Measurements from ENCODE around the gene INPP5D.

INPP5D gene

DNA sequence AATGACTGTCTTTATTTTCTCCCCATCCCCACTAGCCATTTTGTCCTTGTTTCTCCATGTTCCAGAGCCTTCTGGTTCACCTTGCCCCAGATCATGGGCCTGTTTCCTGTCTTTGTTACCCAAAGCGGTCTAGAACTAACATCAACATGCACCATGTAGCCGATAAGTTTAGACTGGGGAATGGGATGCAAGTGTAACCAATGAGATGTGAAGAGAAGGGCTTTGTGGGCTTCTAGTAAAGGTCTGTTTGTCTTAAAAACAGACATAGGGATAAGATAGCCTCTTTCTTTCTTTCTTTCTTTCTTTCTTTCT, 25.7 kb downstream of the INPP5D start:
- no peak overlapping the region for H3K4me3 ChIP-seq (replicated peaks; ENCODE audit: low read depth, low read length)
- DNase-seq (ENCODE audit: extremely low read depth, low read depth) = no peak
- TF ChIP-seq, protein P1, sequence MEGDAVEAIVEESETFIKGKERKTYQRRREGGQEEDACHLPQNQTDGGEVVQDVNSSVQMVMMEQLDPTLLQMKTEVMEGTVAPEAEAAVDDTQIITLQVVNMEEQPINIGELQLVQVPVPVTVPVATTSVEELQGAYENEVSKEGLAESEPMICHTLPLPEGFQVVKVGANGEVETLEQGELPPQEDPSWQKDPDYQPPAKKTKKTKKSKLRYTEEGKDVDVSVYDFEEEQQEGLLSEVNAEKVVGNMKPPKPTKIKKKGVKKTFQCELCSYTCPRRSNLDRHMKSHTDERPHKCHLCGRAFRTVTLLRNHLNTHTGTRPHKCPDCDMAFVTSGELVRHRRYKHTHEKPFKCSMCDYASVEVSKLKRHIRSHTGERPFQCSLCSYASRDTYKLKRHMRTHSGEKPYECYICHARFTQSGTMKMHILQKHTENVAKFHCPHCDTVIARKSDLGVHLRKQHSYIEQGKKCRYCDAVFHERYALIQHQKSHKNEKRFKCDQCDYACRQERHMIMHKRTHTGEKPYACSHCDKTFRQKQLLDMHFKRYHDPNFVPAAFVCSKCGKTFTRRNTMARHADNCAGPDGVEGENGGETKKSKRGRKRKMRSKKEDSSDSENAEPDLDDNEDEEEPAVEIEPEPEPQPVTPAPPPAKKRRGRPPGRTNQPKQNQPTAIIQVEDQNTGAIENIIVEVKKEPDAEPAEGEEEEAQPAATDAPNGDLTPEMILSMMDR (IDR thresholded peaks at IDR 0.05; ENCODE audit: low read depth, low read length, missing control alignments) = no peak

DNA sequence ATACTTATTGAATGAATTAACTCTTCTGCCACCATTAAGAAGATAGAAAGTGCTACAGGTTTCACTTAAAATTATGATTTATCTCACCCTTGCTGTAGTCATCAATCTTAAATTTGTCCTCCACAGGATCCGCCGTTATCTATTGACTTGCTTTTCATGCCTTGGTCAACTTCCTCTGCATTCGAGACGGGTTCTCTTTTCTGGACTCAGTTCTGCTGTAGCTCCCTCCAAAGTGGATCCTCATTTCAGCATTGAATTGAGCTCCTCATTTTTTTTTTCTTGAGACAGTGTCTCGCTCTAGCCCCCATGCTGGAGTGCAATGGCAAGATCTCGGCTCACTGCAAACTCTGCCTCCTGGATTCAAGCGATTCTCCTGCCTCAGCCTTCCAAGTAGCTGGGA, 27.6 kb downstream of the INPP5D start:
- TF ChIP-seq, protein P1 (IDR thresholded peaks at IDR 0.05; ENCODE audit: low read depth, low read length, missing control alignments) = no peak
- DNase-seq (ENCODE audit: extremely low read depth, low read depth) = no peak

DNA sequence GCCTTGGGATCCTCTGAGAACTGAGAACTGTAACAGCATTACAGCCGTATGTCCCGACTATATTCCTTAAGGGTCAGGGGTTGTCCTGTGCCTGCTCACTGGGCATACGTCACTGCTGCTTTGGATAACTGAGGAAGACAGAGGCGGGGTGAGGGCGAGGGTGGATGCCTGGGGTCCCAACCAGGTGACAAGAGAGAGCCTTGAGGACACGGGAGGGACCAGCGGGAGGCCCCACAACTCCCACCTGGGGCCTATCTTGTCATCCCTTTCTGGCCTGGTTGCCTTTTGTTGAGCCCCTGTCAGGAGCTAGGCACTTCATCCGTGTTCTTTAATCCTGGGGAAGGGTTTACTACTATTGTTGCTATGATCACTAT, 28.8 kb downstream of the INPP5D start:
- H3K4me3 ChIP-seq (replicated peaks; ENCODE audit: low read depth, low read length) = no peak overlapping the region
- TF ChIP-seq, protein P1 (IDR thresholded peaks at IDR 0.05; ENCODE audit: low read depth, low read length, missing control alignments) = no peak
- no peak for DNase-seq (ENCODE audit: extremely low read depth, low read depth)

More for the DNA sequence above, 27.6 kb downstream of the INPP5D start:
- H3K4me3 ChIP-seq (replicated peaks; ENCODE audit: low read depth, low read length) = no peak overlapping the region

DNA sequence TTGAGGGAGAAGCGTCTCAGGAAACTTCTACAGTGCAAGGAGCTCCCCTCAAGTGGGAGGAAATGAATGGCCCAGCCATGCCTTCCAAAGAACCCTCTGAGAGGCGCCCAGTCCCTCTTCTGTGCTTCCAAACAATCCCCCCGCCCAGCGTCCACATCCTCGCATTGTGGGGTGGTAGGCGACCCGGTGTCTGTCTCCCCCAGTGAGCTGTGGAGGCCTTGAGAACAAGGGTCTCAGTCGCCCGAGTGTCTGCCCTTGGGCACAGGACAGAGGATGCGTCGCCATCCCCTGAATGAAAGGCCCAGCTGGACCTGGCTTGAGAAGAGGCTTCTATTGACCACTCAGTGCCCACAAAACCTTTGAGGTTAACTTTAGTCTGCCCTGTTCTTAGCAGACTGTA, 29.7 kb downstream of the INPP5D start:
- TF ChIP-seq, protein P1 (IDR thresholded peaks at IDR 0.05; ENCODE audit: low read depth, low read length, missing control alignments) = no peak
- no peak overlapping the region for H3K4me3 ChIP-seq (replicated peaks; ENCODE audit: low read depth, low read length)
- no peak for DNase-seq (ENCODE audit: extremely low read depth, low read depth)

DNA sequence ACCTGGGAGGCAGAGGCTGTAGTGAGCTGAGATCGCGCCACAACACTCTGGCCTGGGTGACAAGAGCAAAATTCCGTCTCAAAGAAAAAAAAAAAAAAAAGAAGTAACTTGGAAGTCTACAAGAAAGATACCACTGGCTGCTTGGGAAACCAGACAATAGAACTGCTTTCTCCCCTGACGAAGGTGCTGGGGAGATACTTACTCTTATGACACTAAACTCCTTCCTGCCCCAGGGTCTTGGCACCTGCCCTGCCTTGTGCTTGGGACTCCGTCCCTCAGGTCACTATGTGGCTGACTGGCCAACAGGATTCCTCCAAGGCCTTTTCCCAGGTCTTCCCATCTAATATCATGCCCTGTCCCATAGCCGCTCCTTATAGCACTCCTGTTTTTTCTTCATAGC, 30.7 kb downstream of the INPP5D start:
- TF ChIP-seq, protein P1 (IDR thresholded peaks at IDR 0.05; ENCODE audit: low read depth, low read length, missing control alignments) = no peak
- no peak for DNase-seq (ENCODE audit: extremely low read depth, low read depth)
- no peak overlapping the region for H3K4me3 ChIP-seq (replicated peaks; ENCODE audit: low read depth, low read length)

DNA sequence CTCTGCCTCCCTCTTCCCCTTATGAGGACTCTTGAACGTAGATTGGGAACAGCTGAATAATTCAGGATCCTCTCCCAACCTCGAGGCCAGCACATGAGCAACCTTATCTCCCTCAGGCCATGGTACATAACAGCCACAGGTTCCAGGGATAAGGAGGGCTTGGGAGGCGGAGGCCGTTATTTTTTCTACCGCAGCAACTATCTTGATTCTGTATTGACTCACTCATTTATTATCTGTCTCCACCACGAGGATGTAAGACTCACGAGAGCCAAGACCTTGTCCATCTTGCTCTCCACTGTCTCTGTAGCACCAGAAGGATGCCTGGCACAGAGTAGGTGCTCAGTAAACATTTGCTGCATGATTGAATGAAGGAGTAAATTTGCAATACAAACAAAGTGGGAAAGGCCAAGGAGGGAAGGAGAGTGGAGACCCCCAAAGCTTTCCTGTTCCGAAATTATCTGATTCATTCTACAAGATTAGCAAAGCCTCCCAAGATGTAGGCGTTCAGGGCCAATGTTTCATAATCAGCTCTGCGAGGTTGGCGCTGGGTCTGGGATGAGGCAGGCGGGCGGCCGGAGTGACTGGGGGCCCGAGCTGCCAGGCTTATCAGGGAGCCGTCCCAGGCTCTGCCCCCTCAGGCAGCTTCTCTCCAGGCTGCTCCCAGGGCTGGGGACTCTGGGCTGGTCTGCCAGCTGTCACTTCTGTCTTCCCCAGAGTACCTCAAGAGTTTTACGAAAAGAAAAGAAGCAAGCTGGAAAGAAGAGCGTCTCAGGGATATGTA, 31.6 kb downstream of the INPP5D start:
- no peak for DNase-seq (ENCODE audit: extremely low read depth, low read depth)
- H3K4me3 ChIP-seq (replicated peaks; ENCODE audit: low read depth, low read length) = no peak overlapping the region
- TF ChIP-seq, protein P1 (IDR thresholded peaks at IDR 0.05; ENCODE audit: low read depth, low read length, missing control alignments) = no peak

Data from HFF-Myc (cell line).